GM18870 (cell line): ENCODE measurements around the gene MAPK8IP1.

Experiments used
- ATAC-seq: cut with Tn5 transposase; IDR thresholded peaks from one replicate; pipeline ENCODE4 v1.9.1; 2021; ENCODE audit warnings: moderate library complexity; ENCODE audit not compliant: unreplicated experiment

Gene MAPK8IP1

DNA sequence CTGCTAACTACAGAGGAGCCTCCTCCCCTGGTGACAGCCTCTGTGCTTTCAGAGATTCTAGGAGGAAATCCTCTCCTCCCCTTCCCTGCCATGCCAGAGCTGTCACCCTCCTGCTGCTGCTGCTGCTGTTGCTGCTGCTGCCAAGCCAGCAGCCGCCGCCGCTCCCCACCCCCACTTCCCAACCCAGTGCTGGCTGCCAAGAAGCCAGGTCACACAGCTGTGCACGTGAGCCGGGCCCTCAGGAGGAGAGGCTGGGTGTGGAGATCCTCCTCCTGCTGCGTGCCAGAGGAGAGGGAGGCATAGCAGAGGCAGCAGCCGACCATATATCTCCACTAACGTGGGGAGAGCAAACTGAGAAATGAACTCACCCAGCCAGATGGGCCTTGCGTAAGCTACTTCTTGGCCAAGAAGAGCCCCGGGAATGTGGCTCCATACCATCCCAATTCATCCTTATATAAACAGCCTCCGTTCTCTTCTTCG lies 25.8 kb upstream of the MAPK8IP1 start:
- no peak for ATAC-seq

GRCh38 chr11:45860348-45860747 lies 25.1 kb upstream of the MAPK8IP1 start:
- no peak for ATAC-seq

GRCh38 chr11:45860764-45861510 lies 24.5 kb upstream of the MAPK8IP1 start:
- ATAC-seq: no peak

DNA sequence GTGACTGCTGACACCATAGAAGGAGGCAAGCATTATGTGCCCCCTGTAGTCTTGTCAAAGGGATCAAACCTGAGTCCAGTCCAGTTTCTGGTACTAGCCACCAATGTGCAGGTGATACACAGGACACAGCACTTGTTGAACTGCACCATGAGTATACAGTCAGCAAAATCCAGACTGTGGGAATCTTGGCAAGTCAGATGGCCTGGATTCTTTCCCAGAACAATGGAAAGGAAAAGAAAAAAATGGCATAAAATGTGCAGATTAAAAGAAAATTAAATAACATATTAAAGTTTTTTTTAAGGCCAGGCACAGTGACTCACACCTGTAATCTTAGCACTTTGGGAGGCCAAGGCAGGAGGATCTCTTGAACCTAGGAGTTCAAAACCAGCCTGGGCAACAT lies 21.4 kb upstream of the MAPK8IP1 start:
- no peak for ATAC-seq

DNA sequence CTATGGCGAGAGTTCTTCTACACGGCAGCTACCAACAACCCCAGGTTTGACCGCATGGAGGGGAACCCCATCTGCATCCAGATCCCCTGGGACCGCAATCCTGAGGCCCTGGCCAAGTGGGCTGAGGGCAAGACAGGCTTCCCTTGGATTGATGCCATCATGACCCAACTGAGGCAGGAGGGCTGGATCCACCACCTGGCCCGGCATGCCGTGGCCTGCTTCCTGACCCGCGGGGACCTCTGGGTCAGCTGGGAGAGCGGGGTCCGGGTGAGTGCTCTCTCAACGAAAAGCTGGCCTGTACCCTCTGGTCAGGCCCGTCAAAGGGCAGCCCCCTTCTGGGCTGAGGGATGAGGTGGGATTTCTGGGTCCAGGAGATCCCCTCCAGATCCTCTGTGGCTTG lies 15.9 kb upstream of the MAPK8IP1 start:
- ATAC-seq: no peak

- ATAC-seq: no peak
Observed at GRCh38 chr11:45870706-45871105, 14.7 kb upstream of the MAPK8IP1 start.

DNA sequence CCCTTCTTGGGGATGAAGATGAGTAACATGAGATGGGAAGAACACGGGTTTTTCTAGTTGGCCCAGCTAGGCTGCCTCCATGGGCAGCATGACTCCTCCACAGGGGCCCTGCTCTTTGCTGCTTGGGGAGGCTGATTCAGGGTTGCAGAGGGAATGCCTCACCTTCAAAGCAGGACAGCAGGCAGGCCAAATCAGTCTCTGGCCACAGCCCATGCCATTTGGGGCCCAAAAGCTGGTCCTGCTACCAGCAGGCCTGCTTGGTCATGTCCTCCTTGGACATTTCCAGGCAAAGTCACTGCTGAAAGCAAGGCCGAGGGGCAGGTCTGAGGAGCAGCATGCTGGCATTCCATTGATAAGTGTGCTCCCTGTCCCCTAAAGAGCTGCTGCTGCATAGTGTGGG lies 13.8 kb upstream of the MAPK8IP1 start:
- no peak for ATAC-seq

- ATAC-seq: no peak
Observed at GRCh38 chr11:45872651-45873356, 12.6 kb upstream of the MAPK8IP1 start.

DNA sequence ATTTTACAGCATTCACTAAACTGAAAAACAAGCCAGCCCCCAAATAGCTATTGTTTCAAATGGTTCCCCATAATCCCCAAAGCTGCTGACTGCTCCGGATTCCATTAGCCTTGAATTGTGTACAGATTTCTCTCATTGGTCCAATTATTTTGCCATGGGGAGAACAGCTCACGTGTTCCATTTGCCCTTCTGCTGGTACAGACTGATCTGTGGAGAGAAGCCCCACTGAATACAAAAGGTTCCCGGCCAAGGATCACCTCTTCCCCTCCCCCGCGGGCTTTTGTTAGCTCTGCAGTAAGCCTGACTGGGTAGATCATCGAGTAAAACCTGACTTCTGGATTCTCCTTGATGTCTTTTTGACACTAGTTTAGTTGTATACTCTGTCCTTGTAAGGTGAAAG lies 9.1 kb upstream of the MAPK8IP1 start:
- ATAC-seq: no peak

- ATAC-seq: no peak
Observed at GRCh38 chr11:45877221-45877620, 8.2 kb upstream of the MAPK8IP1 start.

DNA sequence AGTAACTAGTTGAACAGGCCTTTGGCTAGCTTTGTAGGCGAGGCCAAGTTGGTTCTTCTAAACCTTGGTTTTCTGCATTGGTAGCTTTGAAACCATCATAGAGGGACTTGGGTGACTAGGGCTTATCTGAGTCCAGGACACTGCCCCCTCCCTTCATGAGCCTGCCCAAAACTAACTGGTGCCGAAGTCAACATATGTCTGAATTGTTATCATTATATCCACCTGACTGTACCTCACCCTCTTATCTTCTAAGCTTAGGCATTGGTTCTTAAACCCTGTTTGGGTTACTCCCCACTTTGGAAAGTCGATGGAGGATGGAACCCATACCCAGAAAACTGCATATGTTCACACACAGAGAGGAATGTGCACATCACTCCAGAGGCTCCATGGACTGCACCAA lies 7.6 kb upstream of the MAPK8IP1 start:
- ATAC-seq: no peak

- no peak for ATAC-seq
Observed at GRCh38 chr11:45879803-45880686, 5.4 kb upstream of the MAPK8IP1 start.

DNA sequence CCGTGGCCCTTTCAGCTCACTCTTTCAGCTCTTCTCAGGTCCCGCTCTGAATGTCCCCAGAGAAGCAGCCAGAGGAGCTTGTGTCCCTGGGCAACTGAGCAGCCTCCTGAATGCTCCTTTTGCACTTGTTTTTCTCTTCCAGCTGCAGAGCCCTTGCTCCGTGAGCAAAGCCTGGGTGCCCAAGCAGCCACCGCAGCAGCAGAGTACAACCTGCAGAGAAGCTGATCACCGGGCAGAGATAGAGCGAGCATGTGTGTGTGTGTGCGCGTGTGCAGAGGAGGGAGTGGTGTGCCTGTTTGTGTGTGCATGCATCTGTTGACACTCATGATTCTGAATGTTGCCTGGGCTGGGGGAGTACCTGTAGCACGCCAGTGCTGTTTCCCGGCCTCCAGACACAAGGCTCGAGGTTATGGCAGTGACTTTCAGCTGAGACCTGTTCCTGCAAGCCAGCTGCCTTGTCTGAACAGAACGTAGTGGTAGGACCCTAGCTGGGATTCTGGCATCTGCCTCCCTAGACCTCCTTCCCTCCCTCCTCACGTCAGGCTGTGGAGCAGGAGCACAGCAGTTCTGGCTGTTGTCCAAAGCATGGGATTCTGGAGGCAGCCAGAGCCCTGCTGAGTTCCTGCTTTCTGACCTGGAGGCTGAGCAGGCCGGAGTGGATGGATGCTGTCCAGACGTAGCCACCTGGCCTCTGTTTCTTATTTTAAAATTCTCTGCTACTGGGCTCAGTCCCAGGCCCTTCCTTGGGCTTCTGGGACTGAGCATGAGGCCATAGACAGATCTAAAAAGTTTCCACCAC lies 4.5 kb upstream of the MAPK8IP1 start:
- no peak for ATAC-seq

DNA sequence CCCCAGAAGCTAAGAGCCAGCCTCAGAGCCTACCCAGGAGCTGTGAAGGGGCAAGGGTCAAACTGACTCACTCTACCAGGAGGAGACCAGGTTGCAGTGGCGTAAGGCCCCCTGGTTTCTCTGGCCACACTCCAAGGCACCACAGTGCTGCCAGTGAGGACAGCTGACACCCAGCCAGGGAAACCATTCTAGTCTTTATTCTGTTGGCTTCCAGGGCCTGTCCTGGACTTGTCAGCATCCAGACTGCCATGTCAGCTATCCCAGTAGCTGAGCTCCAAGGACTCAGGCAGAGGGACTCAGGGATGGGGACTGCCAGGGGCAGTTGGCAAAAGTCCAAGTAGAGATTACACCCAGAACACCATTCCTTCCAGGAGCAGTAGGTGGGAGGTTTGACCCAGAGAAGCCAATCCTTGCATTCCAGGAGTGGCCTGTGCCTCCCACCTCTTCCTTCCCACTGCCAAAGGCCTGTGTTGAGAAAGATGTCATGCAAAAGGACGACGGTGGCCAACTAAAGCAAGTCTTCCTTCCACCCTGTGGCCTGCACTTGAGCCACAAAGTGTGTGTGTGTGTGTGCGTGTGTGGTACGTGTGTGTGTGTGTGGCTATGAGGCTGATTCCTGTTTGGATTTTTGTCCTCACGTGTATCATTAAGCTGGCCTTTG lies 3.6 kb upstream of the MAPK8IP1 start:
- ATAC-seq: no peak

DNA sequence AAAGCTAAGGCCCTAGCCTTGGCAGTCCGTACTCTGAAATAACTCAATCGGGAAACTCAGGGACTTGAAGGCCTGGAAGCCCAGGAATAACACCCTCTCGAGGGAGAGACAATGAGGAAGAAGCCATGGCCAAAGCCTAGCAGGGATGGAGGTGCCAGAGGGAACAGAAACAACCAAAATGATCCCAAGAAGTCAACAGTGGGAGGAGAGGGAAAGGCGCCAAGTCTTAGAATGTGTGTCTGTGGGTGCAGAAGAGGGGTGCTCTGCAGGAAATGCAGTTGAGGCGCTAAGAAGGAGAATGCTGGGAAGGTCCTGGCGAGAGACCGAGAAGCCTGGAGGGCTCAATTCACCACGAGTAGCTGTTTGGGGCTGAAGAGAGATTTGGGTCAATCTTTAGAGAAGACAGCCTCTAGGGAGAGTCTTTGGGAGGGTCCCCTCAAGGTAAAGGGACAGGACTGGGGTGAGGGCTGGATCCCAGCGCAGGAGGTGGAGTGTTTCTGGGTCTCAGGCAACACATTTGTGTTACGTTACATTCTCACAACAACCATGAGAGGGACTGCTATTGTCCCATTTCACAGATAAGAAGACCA lies 760 bp upstream of the MAPK8IP1 start:
- no peak for ATAC-seq

DNA sequence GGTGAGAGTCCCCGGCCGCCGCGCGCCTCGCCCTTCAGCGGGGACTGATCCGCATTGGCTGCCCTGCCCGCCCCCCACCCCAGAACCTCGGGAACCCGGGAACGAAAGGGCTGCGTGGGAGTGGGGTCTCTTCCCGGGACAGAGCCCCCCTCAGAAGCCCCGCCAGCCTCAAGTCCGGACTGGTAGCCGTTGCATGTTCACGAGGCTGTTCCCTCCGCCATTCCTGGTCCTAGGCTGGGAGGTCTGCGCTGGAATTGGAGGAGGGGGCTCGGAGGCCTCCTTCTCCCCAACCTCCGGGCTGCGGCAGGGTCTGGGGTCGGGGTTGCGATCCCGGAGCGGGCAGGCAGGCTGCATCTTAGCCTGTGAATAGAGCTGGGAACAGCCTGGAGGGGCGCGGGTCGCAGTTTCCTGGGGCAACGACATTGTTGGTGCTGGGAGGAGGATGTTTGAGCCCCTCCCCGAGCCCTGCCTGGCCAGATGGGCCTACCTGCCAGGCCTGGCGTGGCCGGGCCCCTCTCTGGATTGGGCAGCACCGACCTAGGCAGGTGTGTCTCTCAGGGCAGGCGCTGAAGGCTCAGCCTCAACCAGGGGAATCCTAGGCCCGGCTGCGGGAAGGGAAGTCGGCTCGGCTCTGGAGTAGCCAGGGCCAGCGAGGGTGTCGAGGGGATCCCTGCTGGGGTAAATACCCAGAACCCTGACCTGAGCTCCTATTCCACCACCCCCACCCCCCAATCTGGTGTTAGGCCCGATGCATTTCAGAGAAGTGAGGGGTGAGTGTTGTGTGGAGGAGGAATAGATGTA lies 670 bp downstream of the MAPK8IP1 start:
- ATAC-seq: no peak

DNA sequence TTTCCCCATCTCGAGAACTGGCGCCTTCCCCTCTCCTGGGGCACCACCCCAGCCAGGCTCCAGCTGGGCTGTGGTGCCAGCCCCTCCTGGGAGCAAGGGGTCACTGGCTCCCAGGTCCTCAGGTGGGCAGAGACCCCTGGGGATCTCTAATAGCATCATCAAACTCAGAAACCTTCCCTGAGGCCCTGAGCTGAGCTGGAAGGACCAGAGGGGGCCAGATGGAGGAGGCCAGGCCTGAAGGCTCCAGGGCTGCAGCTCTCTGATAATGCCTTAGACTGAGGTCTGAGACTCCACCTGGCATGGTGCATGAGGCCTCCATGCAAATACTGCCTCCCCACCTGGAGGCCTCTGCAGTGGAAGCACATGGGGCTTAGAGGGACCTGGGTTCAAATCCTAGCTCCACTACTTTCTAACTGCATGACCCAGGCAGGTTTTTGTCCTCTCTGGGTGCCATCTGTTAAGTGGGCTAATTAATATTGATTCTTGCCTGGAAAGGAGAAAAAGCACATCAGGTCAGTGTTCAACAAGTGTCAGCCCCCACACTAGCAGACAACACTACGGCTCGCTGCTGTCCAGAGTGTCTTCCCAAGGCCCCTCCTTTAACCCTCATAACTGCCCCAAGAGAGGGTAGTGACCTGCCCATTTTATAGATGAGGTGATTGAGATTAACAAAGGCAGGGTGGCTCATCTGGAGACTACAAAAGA lies 1.5 kb downstream of the MAPK8IP1 start:
- ATAC-seq: no peak

- ATAC-seq: no peak
Observed at GRCh38 chr11:45887587-45887986, 2.1 kb downstream of the MAPK8IP1 start.
